ENCODE results near the gene BARD1. TPM values are rescaled to one million over a fixed set of nuclear protein-coding genes. Genes with fewer than 3 reads are reported as not detected.

BARD1 gene
- total and polyA plus RNA-seq, 2 of the 13 experiments (the other 11 are each of a cell fraction or from before 2014, with no cell fraction given) = 5.3 to 30.4 TPM

DNA sequence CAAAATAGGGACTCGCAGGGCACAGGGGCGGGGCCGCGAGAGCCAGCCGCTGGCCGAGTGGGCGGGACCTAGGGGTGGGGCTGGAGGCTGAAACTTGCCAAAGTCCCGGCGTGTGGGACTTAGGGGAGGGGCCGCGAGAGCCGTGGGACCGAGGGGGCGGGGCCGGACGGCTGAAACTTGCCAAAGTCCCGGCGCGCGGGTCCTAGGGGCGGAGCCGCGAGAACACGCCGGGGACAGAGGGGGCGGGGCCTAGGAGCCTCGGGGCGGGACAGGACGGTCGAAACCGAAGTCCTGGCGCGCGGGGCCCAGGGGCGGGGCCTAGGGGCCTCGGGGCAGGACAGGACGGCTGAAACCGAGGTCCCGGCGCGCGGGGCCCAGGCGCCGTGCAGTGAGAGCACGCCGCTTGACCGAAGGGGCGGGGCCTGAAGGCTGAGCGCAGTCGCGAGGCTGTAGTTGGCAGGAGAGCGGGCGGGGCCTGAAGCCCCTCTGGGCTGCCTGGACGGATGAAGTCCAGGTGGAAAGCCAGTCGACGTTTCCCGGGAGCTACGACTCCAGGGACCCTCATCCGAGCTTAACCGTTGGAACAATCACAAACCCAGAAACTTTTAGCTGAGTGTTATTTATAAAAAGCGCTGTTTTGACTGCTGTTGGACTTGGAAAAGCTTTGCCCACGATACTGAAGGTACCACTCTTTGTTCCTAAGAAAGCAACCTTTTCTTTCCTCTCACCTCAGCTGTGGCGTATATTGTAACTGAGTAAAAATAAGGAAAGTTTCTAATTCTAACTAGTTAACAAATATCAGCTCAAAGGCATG lies 475 bp upstream of the BARD1 start (continued):
- TF ChIP-seq, protein P1, sequence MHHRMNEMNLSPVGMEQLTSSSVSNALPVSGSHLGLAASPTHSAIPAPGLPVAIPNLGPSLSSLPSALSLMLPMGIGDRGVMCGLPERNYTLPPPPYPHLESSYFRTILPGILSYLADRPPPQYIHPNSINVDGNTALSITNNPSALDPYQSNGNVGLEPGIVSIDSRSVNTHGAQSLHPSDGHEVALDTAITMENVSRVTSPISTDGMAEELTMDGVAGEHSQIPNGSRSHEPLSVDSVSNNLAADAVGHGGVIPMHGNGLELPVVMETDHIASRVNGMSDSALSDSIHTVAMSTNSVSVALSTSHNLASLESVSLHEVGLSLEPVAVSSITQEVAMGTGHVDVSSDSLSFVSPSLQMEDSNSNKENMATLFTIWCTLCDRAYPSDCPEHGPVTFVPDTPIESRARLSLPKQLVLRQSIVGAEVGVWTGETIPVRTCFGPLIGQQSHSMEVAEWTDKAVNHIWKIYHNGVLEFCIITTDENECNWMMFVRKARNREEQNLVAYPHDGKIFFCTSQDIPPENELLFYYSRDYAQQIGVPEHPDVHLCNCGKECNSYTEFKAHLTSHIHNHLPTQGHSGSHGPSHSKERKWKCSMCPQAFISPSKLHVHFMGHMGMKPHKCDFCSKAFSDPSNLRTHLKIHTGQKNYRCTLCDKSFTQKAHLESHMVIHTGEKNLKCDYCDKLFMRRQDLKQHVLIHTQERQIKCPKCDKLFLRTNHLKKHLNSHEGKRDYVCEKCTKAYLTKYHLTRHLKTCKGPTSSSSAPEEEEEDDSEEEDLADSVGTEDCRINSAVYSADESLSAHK (CRISPR knock-in tag; IDR thresholded peaks at IDR 0.05; ENCODE audit: borderline replicate concordance) = no peak
- TF ChIP-seq, protein P2, sequence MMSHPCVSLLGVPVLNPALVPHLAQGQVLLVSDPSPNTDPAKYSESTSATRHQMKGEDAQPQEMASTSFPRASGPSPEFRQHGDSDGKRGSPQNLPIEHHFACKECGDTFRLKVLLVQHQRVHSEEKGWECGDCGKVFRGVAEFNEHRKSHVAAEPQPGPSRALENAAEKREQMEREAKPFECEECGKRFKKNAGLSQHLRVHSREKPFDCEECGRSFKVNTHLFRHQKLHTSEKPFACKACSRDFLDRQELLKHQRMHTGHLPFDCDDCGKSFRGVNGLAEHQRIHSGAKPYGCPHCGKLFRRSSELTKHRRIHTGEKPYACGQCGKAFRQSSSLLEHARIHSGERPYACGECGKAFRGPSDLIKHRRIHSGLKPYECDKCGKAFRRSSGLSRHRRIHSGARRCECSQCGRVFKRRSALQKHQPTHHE (CRISPR knock-in tag; IDR thresholded peaks at IDR 0.05; ENCODE audit: borderline replicate concordance) = no peak
- TF ChIP-seq, protein P3, sequence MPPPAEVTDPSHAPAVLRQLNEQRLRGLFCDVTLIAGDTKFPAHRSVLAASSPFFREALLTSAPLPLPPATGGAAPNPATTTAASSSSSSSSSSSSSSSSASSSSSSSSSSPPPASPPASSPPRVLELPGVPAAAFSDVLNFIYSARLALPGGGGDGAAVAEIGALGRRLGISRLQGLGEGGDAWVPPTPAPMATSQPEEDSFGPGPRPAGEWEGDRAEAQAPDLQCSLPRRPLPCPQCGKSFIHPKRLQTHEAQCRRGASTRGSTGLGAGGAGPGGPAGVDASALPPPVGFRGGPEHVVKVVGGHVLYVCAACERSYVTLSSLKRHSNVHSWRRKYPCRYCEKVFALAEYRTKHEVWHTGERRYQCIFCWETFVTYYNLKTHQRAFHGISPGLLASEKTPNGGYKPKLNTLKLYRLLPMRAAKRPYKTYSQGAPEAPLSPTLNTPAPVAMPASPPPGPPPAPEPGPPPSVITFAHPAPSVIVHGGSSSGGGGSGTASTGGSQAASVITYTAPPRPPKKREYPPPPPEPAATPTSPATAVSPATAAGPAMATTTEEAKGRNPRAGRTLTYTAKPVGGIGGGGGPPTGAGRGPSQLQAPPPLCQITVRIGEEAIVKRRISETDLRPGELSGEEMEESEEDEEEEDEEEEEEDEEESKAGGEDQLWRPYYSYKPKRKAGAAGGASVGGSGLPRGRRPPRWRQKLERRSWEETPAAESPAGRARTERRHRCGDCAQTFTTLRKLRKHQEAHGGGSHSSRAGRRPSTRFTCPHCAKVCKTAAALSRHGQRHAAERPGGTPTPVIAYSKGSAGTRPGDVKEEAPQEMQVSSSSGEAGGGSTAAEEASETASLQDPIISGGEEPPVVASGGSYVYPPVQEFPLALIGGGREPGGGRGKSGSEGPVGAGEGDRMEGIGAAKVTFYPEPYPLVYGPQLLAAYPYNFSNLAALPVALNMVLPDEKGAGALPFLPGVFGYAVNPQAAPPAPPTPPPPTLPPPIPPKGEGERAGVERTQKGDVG (CRISPR knock-in tag; IDR thresholded peaks at IDR 0.05; ENCODE audit: borderline replicate concordance) = no peak
- peak; percentile 47; the same call in 1 of the 2 replicates for TF ChIP-seq ZNF335 (CRISPR knock-in tag; IDR thresholded peaks at IDR 0.05)
- 0 out of 2 replicates have a peak, but pooled peaks have one; percentile 19 for TF ChIP-seq DMAP1 (CRISPR knock-in tag; IDR thresholded peaks at IDR 0.05)
- TF ChIP-seq KLF16 (CRISPR knock-in tag; IDR thresholded peaks at IDR 0.05) = peak in 1 of 2 experiments; percentile 73; a peak in 2 of 4 replicates
- no peak for TF ChIP-seq MIXL1 (CRISPR knock-in tag; IDR thresholded peaks at IDR 0.05)
- TF ChIP-seq, protein P4, sequence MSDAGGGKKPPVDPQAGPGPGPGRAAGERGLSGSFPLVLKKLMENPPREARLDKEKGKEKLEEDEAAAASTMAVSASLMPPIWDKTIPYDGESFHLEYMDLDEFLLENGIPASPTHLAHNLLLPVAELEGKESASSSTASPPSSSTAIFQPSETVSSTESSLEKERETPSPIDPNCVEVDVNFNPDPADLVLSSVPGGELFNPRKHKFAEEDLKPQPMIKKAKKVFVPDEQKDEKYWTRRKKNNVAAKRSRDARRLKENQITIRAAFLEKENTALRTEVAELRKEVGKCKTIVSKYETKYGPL (CRISPR knock-in tag; IDR thresholded peaks at IDR 0.05) = no peak
- no peak for TF ChIP-seq JUND (CRISPR knock-in tag; IDR thresholded peaks at IDR 0.05)
- no peak for TF ChIP-seq MAF1 (CRISPR knock-in tag; IDR thresholded peaks at IDR 0.05; ENCODE audit: borderline replicate concordance)
- TF ChIP-seq ZNF331 (CRISPR knock-in tag; IDR thresholded peaks at IDR 0.05) = peak; percentile 84
- TF ChIP-seq, protein P5, sequence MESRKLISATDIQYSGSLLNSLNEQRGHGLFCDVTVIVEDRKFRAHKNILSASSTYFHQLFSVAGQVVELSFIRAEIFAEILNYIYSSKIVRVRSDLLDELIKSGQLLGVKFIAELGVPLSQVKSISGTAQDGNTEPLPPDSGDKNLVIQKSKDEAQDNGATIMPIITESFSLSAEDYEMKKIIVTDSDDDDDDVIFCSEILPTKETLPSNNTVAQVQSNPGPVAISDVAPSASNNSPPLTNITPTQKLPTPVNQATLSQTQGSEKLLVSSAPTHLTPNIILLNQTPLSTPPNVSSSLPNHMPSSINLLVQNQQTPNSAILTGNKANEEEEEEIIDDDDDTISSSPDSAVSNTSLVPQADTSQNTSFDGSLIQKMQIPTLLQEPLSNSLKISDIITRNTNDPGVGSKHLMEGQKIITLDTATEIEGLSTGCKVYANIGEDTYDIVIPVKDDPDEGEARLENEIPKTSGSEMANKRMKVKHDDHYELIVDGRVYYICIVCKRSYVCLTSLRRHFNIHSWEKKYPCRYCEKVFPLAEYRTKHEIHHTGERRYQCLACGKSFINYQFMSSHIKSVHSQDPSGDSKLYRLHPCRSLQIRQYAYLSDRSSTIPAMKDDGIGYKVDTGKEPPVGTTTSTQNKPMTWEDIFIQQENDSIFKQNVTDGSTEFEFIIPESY (CRISPR knock-in tag; IDR thresholded peaks at IDR 0.05) = no peak
- TF ChIP-seq SOX6 (IDR thresholded peaks at IDR 0.05) = no peak
- peak; percentile 63; the same call in 1 of the 2 replicates for TF ChIP-seq SOX6 (CRISPR knock-in tag; IDR thresholded peaks at IDR 0.05)
- TF ChIP-seq, protein P6, sequence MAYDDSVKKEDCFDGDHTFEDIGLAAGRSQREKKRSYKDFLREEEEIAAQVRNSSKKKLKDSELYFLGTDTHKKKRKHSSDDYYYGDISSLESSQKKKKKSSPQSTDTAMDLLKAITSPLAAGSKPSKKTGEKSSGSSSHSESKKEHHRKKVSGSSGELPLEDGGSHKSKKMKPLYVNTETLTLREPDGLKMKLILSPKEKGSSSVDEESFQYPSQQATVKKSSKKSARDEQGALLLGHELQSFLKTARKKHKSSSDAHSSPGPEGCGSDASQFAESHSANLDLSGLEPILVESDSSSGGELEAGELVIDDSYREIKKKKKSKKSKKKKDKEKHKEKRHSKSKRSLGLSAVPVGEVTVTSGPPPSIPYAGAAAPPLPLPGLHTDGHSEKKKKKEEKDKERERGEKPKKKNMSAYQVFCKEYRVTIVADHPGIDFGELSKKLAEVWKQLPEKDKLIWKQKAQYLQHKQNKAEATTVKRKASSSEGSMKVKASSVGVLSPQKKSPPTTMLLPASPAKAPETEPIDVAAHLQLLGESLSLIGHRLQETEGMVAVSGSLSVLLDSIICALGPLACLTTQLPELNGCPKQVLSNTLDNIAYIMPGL (CRISPR knock-in tag; IDR thresholded peaks at IDR 0.05; ENCODE audit: borderline replicate concordance in 1 of 2, low read depth in 1 of 2) = peak in 1 of 2 experiments; percentile 76; a peak in 3 of 4 replicates
- 0 out of 2 replicates have a peak, but pooled peaks have one; percentile 88 for TF ChIP-seq ZNF713 (CRISPR knock-in tag; IDR thresholded peaks at IDR 0.05)
